Stimulated activated CD8-positive, alpha-beta memory T cell treated with anti-CD3 and anti-CD28 coated beads, Interleukin-15, amount 100 ng/mL, for 1 hour (primary cell): ENCODE measurements around the gene CRELD1.

Experiments used
- DNase-seq: peaks from one replicate; pipeline ENCODE4 v3.0.0-alpha.2; 2020; ENCODE audit warnings: low read depth

CRELD1 gene

GRCh38 chr3:9955611-9956352 lies 22.1 kb downstream of the CRELD1 start:
- DNase-seq: no peak

GRCh38 chr3:9957214-9957613 lies 23.6 kb downstream of the CRELD1 start:
- no peak for DNase-seq

GRCh38 chr3:9965200-9965875 lies 31.7 kb downstream of the CRELD1 start:
- DNase-seq: no peak

GRCh38 chr3:9966841-9967240 lies 33.2 kb downstream of the CRELD1 start:
- no peak for DNase-seq

GRCh38 chr3:9969632-9970019 lies 36.0 kb downstream of the CRELD1 start:
- no peak for DNase-seq

GRCh38 chr3:9970020-9970652 lies 36.5 kb downstream of the CRELD1 start:
- no peak for DNase-seq

GRCh38 chr3:9976721-9977709 lies 43.4 kb downstream of the CRELD1 start:
- DNase-seq: no peak

- DNase-seq: no peak
Measured at GRCh38 chr3:9978710-9979305, 45.2 kb downstream of the CRELD1 start.

- no peak for DNase-seq
Measured at GRCh38 chr3:9980251-9980650, 46.6 kb downstream of the CRELD1 start.

GRCh38 chr3:9986230-9986725 lies 52.6 kb downstream of the CRELD1 start:
- no peak for DNase-seq

- no peak for DNase-seq
Measured at GRCh38 chr3:9994086-9994844, 60.6 kb downstream of the CRELD1 start.
